ENCODE data around the gene SURF6. TPM values are rescaled to one million over a fixed set of nuclear protein-coding genes. Genes with fewer than 3 reads are reported as not detected.

SURF6 gene
- total and polyA plus RNA-seq, 2 of the 8 experiments (the other 6 are each of a cell fraction or from before 2014, with no cell fraction given), result 6.1 to 23.7 TPM

- TF ChIP-seq RBBP5 (IDR thresholded peaks at IDR 0.05; ENCODE audit: borderline replicate concordance, low read depth, low read length), result no peak
- TF ChIP-seq ATF3 (IDR thresholded peaks at IDR 0.05; ENCODE audit: insufficient read depth, low read depth, low read length), result no peak
- TF ChIP-seq NANOG (IDR thresholded peaks at IDR 0.05; ENCODE audit: insufficient read depth, low read depth, low read length, poor library complexity, severe bottlenecking), result no peak
- no peak for TF ChIP-seq ASH2L (IDR thresholded peaks at IDR 0.05; ENCODE audit: low read length)
These were observed 45.2 kb downstream of the SURF6 start (continued) for GRCh38 chr9:133290751-133291302.
